Measurements from ENCODE around the gene CLEC18C.

DNA sequence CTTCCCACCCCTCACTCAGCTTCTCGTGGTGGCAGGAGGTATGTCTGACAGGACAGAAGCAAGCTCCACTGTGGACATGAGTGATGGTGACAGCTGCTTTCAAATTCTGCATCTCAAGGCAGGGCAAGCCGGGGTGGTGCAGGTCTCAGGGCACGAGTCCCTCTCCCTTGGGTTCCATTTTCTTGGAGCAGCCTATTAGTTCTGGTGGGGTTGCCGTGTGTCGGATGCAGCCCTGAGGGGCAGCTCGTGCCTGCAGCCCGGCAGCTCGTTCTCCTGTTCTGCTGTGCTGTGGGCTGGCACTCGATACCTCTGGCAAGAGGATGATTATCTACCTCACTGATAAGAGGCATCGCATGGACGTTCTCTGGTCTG, 16.5 kb upstream of the CLEC18C start:
- TF ChIP-seq CTCF (IDR thresholded peaks at IDR 0.05 in 8 of 11, conservative IDR thresholded peaks at IDR 0.05 in 3 of 11): no peak
- TF ChIP-seq POLR2A (IDR thresholded peaks at IDR 0.05): no peak

Data from spleen (tissue), 7 donors.